OCI-LY1 (cell line): ENCODE results near the gene CCDC167.

Experiments used
- H2AFZ ChIP-seq: fragments of 200-600 bp; sonication (generic), shearing (Covaris generic); 2 replicates; pipeline ENCODE4 v1.6.0; 2014; ENCODE audit warnings: antibody characterized with exemption, mild to moderate bottlenecking, low read length
- H3F3A ChIP-seq: fragments of 200-600 bp; sonication (generic), shearing (Covaris generic); 2 replicates; pipeline ENCODE4 v1.6.0; 2014; ENCODE audit warnings: mild to moderate bottlenecking, antibody characterized with exemption, low read length, moderate library complexity; ENCODE audit not compliant: insufficient read depth
- H3K27ac ChIP-seq: fragments of 200-600 bp; sonication (generic); 2 replicates; pipeline ENCODE4 v1.5.1; 2014; ENCODE audit warnings: low read length, mixed run types, mild to moderate bottlenecking, low read depth; ENCODE audit not compliant: poor library complexity, severe bottlenecking
- H3K27me3 ChIP-seq: fragments of 200-600 bp; sonication (generic); 2 replicates; pipeline ENCODE4 v1.6.0; 2014; ENCODE audit warnings: antibody characterized with exemption, mild to moderate bottlenecking, low read length, moderate library complexity; ENCODE audit not compliant: insufficient read depth
- H3K36me3 ChIP-seq: fragments of 200-600 bp; sonication (generic); 2 replicates; pipeline ENCODE4 v1.6.1; 2014; ENCODE audit warnings: mild to moderate bottlenecking, antibody characterized with exemption, low read length, moderate library complexity, mixed read lengths; ENCODE audit not compliant: insufficient read depth
- H3K4me1 ChIP-seq: fragments of 200-600 bp; sonication (generic); 2 replicates; pipeline ENCODE4 v1.5.1; 2014; ENCODE audit warnings: mild to moderate bottlenecking, low read length, moderate library complexity; ENCODE audit not compliant: insufficient read depth, severe bottlenecking
- H3K4me2 ChIP-seq: fragments of 200-600 bp; sonication (generic), shearing (Covaris generic); 2 replicates; pipeline ENCODE4 v1.6.1; 2014; ENCODE audit warnings: low read length
- H3K4me3 ChIP-seq: fragments of 200-600 bp; sonication (generic); 2 replicates; pipeline ENCODE4 v1.5.1; 2014; ENCODE audit warnings: low read length, low read depth, mild to moderate bottlenecking, mixed read lengths; ENCODE audit not compliant: poor library complexity, severe bottlenecking
- H3K79me2 ChIP-seq: fragments of 200-600 bp; shearing (Covaris generic); 2 replicates; pipeline ENCODE4 v1.6.1; 2016; ENCODE audit warnings: mixed run types, low read length, mixed read lengths; ENCODE audit not compliant: insufficient read depth
- H3K9ac ChIP-seq: fragments of 200-600 bp; sonication (generic), shearing (Covaris generic); 2 replicates; pipeline ENCODE4 v1.6.1; 2014; ENCODE audit warnings: mild to moderate bottlenecking, low read length, mixed read lengths
- H3K9me2 ChIP-seq: fragments of 200-600 bp; sonication (generic), shearing (Covaris generic); 2 replicates; pipeline ENCODE4 v1.6.1; 2014; ENCODE audit warnings: low read depth, mild to moderate bottlenecking, low read length, mixed read lengths
- H3K9me3 ChIP-seq: fragments of 200-600 bp; shearing (Covaris generic); 2 replicates; pipeline ENCODE4 v1.6.1; 2014; ENCODE audit warnings: low read length, mixed read lengths
- H4K20me1 ChIP-seq: fragments of 200-600 bp; sonication (generic), shearing (Covaris generic); 2 replicates; pipeline ENCODE4 v1.6.0; 2016; ENCODE audit warnings: mild to moderate bottlenecking, low read length; ENCODE audit not compliant: insufficient read depth
- CTCF ChIP-seq: fragments of 200-600 bp; sonication (generic), shearing (Covaris generic); IDR thresholded peaks from 2 replicates; pipeline ENCODE4 v1.5.1; 2017; ENCODE audit warnings: mild to moderate bottlenecking, antibody characterized with exemption, low read length, moderate library complexity, mixed read lengths
- EZH2 ChIP-seq: fragments of 200-600 bp; sonication (generic), shearing (Covaris generic); IDR thresholded peaks from 2 replicates; pipeline ENCODE4 v1.8.0; 2017; ENCODE audit warnings: borderline replicate concordance, mixed run types, mild to moderate bottlenecking, antibody characterized with exemption, low read length, moderate library complexity, mixed read lengths

The CCDC167 gene

GRCh38 chr6:37499433-37500293 is at the start of gene CCDC167:
Gene CCDC167 (minus strand): TSS chr6:37499893. CDS start chr6:37499863, 30 bp downstream.
- Histone ChIP-seq H3K27ac (peak within 1 kb of the TSS; percentile 28), H3K9me3 (no peaks in the 10 kb centered on the region)

GRCh38 chr6:37549154-37549553 is 49.5 kb upstream of the CCDC167 start:
- Histone ChIP-seq H3K27me3 (no peaks in the 10 kb centered on the region), H3F3A (no peaks in the 10 kb centered on the region), H4K20me1 (no peaks in the 10 kb centered on the region), H3K9ac (no peak overlapping the region), H3K27ac (no peak overlapping the region), H3K4me2 (no peak overlapping the region), H2AFZ (no peak overlapping the region), H3K4me1 (no peaks in the 10 kb centered on the region), H3K9me2 (no peaks in the 10 kb centered on the region), H3K79me2 (no peaks in the 10 kb centered on the region), H3K4me3 (no peak overlapping the region), H3K36me3 (no peaks in the 10 kb centered on the region), H3K9me3 (no peaks in the 10 kb centered on the region)
- no peak for TF ChIP-seq EZH2
- no peak for TF ChIP-seq CTCF

More at GRCh38 chr6:37499433-37500293, at the start of gene CCDC167:
- peak within 1 kb of the TSS; percentile 79; the same call in 1 of the 2 replicates for H2AFZ ChIP-seq
- H3K4me1 ChIP-seq: peaks cover 55% of the 10 kb centered on the region
- H3K27me3 ChIP-seq: no peaks in the 10 kb centered on the region
- no peaks in the 10 kb centered on the region for H3K9me2 ChIP-seq
- 0 out of 2 replicates have a peak, but pooled peaks cover 8% of the 10 kb centered on the region for H3K36me3 ChIP-seq
- H3K4me3 ChIP-seq: peak within 1 kb of the TSS; percentile 94
- peak within 1 kb of the TSS; percentile 98 for H3K9ac ChIP-seq
- H3F3A ChIP-seq: no peaks in the 10 kb centered on the region
- H3K79me2 ChIP-seq: 0 out of 2 replicates have a peak, but pooled peaks cover 5% of the 10 kb centered on the region
- H3K4me2 ChIP-seq: peak within 1 kb of the TSS; percentile 95
- H4K20me1 ChIP-seq: no peaks in the 10 kb centered on the region
- no peak for TF ChIP-seq CTCF
- no peak for TF ChIP-seq EZH2

GRCh38 chr6:37548067-37548674 is 48.5 kb upstream of the CCDC167 start:
- Histone ChIP-seq H3K27me3 (peaks cover 5% of the 10 kb centered on the region; the same call in 1 of the 2 replicates), H3K36me3 (no peaks in the 10 kb centered on the region), H3K27ac (no peak overlapping the region), H3F3A (no peaks in the 10 kb centered on the region), H3K9me3 (no peaks in the 10 kb centered on the region), H3K4me2 (no peak overlapping the region), H4K20me1 (no peaks in the 10 kb centered on the region), H2AFZ (no peak overlapping the region), H3K79me2 (no peaks in the 10 kb centered on the region), H3K4me3 (no peak overlapping the region), H3K4me1 (no peaks in the 10 kb centered on the region), H3K9me2 (no peaks in the 10 kb centered on the region), H3K9ac (no peak overlapping the region)
- TF ChIP-seq CTCF: no peak
